HUES48 (cell line): ENCODE results near the gene HSH2D.

Experiments used
- H3K27ac ChIP-seq: one replicate; pipeline ENCODE4 v1.7.0; 2013; ENCODE audit warnings: low read depth, low read length, inconsistent platforms
- H3K27me3 ChIP-seq: 2 replicates; pipeline ENCODE4 v1.6.1; 2013; ENCODE audit warnings: mild to moderate bottlenecking, low read length; ENCODE audit not compliant: control insufficient read depth, insufficient read depth
- H3K36me3 ChIP-seq: 2 replicates; pipeline ENCODE4 v1.6.1; 2013; ENCODE audit warnings: low read length; ENCODE audit not compliant: control insufficient read depth, insufficient read depth
- H3K4me1 ChIP-seq: 2 replicates; pipeline ENCODE4 v1.6.1; 2013; ENCODE audit warnings: mild to moderate bottlenecking, low read length; ENCODE audit not compliant: control insufficient read depth, insufficient read depth
- H3K4me3 ChIP-seq: 2 replicates; pipeline ENCODE4 v1.5.1; 2013; ENCODE audit warnings: mild to moderate bottlenecking, low read depth, low read length
- H3K9ac ChIP-seq: 2 replicates; pipeline ENCODE4 v1.6.1; 2013; ENCODE audit warnings: mild to moderate bottlenecking, low read depth, low read length, moderate library complexity
- H3K9me3 ChIP-seq: 2 replicates; pipeline ENCODE4 v1.6.1; 2013; ENCODE audit warnings: low read length; ENCODE audit not compliant: control insufficient read depth, insufficient read depth

The HSH2D gene

DNA sequence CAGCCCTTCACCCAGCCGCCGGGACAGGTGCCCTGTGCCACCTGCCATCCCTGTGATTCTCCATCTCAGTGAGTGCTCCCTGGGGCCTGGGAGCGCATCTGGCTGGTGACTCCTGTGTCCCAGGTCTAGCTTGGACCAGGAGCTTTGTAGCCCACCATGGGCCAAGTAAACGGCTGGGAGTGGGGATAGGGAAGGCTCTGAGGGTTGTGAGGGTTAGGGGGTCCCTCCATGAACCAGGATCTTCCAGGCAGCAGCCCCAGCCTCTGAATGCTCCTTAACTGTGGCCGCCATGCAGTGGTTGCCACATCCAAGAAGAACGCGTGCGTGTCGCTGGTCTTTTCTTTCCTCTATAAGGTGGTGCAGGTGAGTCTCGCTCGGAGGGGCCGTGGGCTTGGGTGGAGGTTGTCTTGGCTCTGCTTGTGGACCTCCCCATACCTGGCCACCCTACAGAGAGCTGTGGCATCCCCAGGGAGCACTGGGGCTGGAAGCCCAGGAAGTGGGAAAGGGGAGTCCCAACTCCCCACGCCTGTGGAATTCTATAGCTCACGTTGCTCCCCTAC lies 62.6 kb downstream of the HSH2D start:
- peaks cover 31% of the 10 kb centered on the region for H3K36me3 ChIP-seq
- no peak overlapping the region for H3K4me3 ChIP-seq
- no peaks in the 10 kb centered on the region for H3K27me3 ChIP-seq
- H3K27ac ChIP-seq: no peak overlapping the region
- no peaks in the 10 kb centered on the region for H3K9me3 ChIP-seq
- H3K9ac ChIP-seq: no peak overlapping the region
- H3K4me1 ChIP-seq: no peaks in the 10 kb centered on the region

DNA sequence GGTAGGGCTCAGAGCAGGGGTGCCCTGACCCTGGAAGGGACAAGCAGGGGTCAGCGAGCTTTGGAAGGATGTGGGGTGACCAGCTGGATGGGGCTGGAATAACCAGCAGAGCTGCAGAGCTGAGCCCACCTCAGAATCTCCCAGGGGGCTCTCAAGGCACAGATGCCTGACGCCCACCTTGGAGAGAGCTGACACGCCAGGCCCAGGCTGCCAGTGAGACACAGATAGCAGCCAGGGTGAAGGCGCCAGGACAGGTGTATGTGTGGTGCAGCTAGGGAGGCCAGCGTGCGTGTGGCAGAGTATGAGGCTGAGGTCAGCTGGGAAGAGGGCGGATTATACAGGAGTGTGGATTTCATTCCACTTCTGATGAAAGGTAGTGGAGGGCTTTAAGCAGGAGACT lies 63.2 kb downstream of the HSH2D start:
- Histone ChIP-seq H3K4me1 (no peaks in the 10 kb centered on the region), H3K4me3 (no peak overlapping the region), H3K27ac (no peak overlapping the region), H3K36me3 (peaks cover 31% of the 10 kb centered on the region), H3K9me3 (no peaks in the 10 kb centered on the region), H3K27me3 (no peaks in the 10 kb centered on the region), H3K9ac (no peak overlapping the region)

DNA sequence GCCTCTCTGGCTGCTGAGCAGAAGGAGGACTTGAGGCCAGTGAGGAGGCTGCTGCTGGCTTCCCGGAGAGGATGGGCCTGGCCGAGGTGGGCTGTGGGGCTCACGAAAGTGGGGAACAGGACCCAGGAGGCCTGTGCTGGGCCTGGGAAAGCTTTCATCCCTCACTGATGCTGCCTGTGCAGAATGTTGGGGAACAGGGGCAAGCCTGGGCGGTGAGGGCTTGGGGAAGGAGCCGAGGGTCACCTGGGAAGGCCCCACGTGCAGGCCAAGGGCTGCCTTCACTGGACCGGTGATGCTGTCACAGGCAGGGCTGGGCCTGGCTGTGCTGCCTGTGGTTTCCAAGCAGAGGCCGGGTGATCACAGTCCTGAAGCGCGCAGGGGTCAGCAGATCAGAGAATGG lies 63.6 kb downstream of the HSH2D start:
- Histone ChIP-seq H3K9me3 (no peaks in the 10 kb centered on the region), H3K27ac (no peak overlapping the region), H3K4me3 (no peak overlapping the region), H3K4me1 (no peaks in the 10 kb centered on the region), H3K27me3 (no peaks in the 10 kb centered on the region), H3K9ac (no peak overlapping the region), H3K36me3 (peaks cover 31% of the 10 kb centered on the region)

DNA sequence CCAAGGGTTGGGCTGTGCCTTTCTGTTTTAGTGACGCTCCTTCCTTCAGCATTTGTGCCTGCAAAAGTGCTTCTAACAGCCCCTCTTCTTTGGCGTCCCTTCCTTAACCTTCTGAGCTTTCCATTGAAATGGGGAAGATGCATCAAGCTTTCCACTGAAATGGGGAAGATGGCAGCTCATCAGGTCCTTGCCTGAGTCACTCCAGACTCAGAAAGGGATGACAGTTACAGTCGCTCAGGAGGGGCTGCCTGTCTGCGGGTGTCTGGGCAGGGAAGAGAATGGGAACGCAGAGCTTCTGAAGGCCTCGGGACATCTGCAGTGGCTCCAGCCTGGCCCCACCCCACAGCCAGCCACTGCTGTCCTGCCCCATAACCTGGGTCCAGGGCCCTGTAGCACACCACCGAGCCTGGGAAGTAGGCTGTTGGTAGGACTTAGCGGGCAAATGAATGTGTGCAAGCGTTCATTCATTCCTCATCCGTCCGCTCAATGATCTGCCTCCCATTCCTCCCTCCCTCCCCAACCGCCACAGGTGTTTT lies 64.1 kb downstream of the HSH2D start:
- Histone ChIP-seq H3K4me3 (no peak overlapping the region), H3K9ac (no peak overlapping the region), H3K27ac (no peak overlapping the region), H3K27me3 (no peaks in the 10 kb centered on the region), H3K36me3 (peaks cover 31% of the 10 kb centered on the region), H3K4me1 (no peaks in the 10 kb centered on the region), H3K9me3 (no peaks in the 10 kb centered on the region)
